Gastroesophageal sphincter (tissue), 4 donors: Measurements from ENCODE around the gene UGT3A2. TPM values are rescaled to one million over a fixed set of nuclear protein-coding genes. Genes with fewer than 3 reads are reported as not detected.

Source experiments
- ATAC-seq: fragments of 150-250 bp; one replicate; pipeline ENCODE4 v1.9.1; 2016; ENCODE audit warnings: mild to moderate bottlenecking, moderate library complexity
- H3K27ac ChIP-seq, 4 donors: fragments of 200-600 bp; sonication (generic) in 3 of 4; 1 replicate in 3 of 4; 2 replicates in 1 of 4; pipeline ENCODE4 v1.5.1; 2016 to 2019
- H3K27me3 ChIP-seq: fragments of 200-600 bp; sonication (generic); one replicate; pipeline ENCODE4 v1.5.1; 2019
- H3K36me3 ChIP-seq, 2 donors: fragments of 200-600 bp; sonication (generic); one replicate each; pipeline ENCODE4 v1.5.1; 2019; ENCODE audit warnings: control low read depth in 1 of 2
- H3K4me1 ChIP-seq, 3 donors: fragments of 200-600 bp; sonication (generic); 1 replicate in 2 of 3; 2 replicates in 1 of 3; pipeline ENCODE4 v1.5.1; 2016 to 2019; ENCODE audit warnings: control low read depth in 2 of 3
- H3K4me3 ChIP-seq, 2 donors: fragments of 200-600 bp; sonication (generic); one replicate each; pipeline ENCODE4 v1.5.1; 2019; ENCODE audit warnings: mild to moderate bottlenecking in 1 of 2, moderate library complexity in 1 of 2
- H3K9me3 ChIP-seq, 3 donors: fragments of 200-600 bp; sonication (generic); one replicate each; pipeline ENCODE4 v1.5.1; 2017 to 2019; ENCODE audit warnings: control low read depth in 2 of 3
- EP300 ChIP-seq: sonication (generic); formaldehyde crosslinking; IDR thresholded peaks from one replicate; pipeline ENCODE4 v1.6.1; 2017; ENCODE audit warnings: antibody characterized with exemption, mild to moderate bottlenecking
- POLR2A ChIP-seq, 2 donors: fragments of 450-650 bp; IDR thresholded peaks; one replicate each; pipeline ENCODE4 v1.6.1; 2017; ENCODE audit warnings: antibody characterized with exemption in 2 of 2, mild to moderate bottlenecking in 2 of 2, moderate library complexity in 1 of 2
- POLR2AphosphoS5 ChIP-seq: sonication (generic); formaldehyde crosslinking; IDR thresholded peaks from one replicate; pipeline ENCODE4 v1.6.1; 2017; ENCODE audit warnings: antibody characterized with exemption
- WGBS, 2 donors: methylation state at CpG; one replicate each; pipeline ENCODE4 v1.1.5; 2018; ENCODE audit warnings: low coverage in 1 of 2; 5-methylcytosine and 5-hydroxymethylcytosine counted together
- total RNA-seq, 4 donors: library from RNA; depleted of rRNA; stranded (reverse); fragments of >200 nt; gene quantifications; one replicate each; pipeline ENCODE4 v1.1.0, GENCODE V29; 2016
- TF ChIP-seq, protein P1 (sequence below), 4 experiments: fragments of 200-600 bp in 2 of 4; fragments of 450-650 bp in 2 of 4; sonication (generic) in 1 of 4; IDR thresholded peaks; one replicate each; pipeline ENCODE4 v1.5.1; 2017 to 2019; ENCODE audit warnings: antibody characterized with exemption in 4 of 4, mild to moderate bottlenecking in 2 of 4, moderate library complexity in 2 of 4

The UGT3A2 gene
- total RNA-seq, 4 donors from 2014 or later = not detected

DNA sequence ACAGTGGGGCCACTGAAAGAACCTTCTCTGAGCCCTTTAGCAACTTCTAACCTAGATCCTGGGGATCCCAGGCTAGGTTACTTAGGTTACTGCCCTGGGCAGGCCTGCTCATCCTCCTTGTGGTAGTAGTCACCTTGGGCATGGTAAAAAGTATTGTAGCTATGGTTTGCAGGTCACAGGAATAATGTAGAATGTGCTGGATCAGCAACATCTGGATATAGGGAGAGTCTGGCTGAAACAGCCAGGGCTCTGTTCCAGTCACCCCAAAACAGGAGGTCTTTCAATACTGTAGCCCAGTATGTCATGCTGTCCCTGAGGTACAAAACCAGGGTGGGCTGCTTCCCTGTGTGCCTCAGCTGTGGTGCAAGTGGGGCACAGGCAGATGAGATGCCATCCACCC is 33.6 kb downstream of the UGT3A2 start:
- Histone ChIP-seq H3K4me1 (no peaks in the 10 kb centered on the region), H3K4me3 (no peak overlapping the region), H3K36me3 (no peaks in the 10 kb centered on the region), H3K27me3 (no peaks in the 10 kb centered on the region), H3K27ac (no peak overlapping the region), H3K9me3 (no peaks in the 10 kb centered on the region)
- no peak for ATAC-seq
- no peak for TF ChIP-seq POLR2A (IDR thresholded peaks at IDR 0.05)
- no peak for TF ChIP-seq POLR2AphosphoS5
- TF ChIP-seq, protein P1, sequence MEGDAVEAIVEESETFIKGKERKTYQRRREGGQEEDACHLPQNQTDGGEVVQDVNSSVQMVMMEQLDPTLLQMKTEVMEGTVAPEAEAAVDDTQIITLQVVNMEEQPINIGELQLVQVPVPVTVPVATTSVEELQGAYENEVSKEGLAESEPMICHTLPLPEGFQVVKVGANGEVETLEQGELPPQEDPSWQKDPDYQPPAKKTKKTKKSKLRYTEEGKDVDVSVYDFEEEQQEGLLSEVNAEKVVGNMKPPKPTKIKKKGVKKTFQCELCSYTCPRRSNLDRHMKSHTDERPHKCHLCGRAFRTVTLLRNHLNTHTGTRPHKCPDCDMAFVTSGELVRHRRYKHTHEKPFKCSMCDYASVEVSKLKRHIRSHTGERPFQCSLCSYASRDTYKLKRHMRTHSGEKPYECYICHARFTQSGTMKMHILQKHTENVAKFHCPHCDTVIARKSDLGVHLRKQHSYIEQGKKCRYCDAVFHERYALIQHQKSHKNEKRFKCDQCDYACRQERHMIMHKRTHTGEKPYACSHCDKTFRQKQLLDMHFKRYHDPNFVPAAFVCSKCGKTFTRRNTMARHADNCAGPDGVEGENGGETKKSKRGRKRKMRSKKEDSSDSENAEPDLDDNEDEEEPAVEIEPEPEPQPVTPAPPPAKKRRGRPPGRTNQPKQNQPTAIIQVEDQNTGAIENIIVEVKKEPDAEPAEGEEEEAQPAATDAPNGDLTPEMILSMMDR (IDR thresholded peaks at IDR 0.05) = no peak
- no peak for TF ChIP-seq EP300

DNA sequence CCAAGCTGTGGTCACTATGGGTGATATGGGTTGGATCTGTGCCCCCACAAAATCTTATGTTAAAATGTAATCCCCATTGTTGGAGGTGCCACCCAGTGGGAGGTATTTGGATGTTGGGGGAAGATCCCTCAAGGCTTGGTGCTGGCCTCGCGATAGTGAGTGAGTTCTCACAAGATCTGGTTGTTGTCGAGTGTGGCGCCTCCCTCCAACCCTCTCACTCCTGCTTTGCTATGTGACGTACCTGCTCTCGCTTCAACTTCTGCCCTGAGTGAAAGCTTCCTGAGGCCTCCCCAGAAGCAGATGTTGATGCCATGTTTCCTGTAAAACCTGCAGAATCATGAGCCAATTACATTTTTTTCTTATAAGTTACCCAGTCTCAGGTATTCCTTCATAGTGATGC is 35.5 kb downstream of the UGT3A2 start:
- Histone ChIP-seq H3K27ac (no peak overlapping the region), H3K27me3 (no peaks in the 10 kb centered on the region), H3K9me3 (no peaks in the 10 kb centered on the region), H3K4me1 (no peaks in the 10 kb centered on the region), H3K36me3 (no peaks in the 10 kb centered on the region), H3K4me3 (no peak overlapping the region)
- no peak for ATAC-seq
- TF ChIP-seq, protein P1 (IDR thresholded peaks at IDR 0.05) = no peak
- TF ChIP-seq POLR2A (IDR thresholded peaks at IDR 0.05) (no peak), POLR2AphosphoS5 (no peak), EP300 (no peak)
- WGBS, 2 donors = 73% methylated on average over 5 of the region's 6 CpGs; no CpG with 5 or more reads in 1 of the 2 donors

DNA sequence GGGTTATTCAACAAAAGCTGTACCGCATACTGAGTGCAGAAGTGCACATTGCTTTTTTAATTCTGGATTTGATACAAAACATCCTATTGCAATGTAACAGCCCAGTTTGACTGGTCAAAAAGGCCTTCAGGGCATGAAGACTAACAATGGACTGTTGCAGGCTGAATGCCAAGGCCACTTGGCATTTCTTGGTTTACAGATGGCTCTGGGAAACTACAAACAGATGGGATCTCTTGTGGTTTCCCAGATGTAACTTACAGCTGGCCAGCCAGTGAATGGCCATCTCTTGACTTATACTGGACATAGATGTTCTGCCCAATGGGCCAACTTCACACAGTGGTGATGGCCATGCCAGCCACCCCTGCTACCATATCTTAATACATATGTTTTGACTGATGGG is 36.8 kb downstream of the UGT3A2 start:
- 89 to 100% methylated on average over 1 of the region's 1 CpG for whole genome bisulfite sequencing, 2 donors
- H3K27ac ChIP-seq = no peak overlapping the region
- ATAC-seq = no peak

DNA sequence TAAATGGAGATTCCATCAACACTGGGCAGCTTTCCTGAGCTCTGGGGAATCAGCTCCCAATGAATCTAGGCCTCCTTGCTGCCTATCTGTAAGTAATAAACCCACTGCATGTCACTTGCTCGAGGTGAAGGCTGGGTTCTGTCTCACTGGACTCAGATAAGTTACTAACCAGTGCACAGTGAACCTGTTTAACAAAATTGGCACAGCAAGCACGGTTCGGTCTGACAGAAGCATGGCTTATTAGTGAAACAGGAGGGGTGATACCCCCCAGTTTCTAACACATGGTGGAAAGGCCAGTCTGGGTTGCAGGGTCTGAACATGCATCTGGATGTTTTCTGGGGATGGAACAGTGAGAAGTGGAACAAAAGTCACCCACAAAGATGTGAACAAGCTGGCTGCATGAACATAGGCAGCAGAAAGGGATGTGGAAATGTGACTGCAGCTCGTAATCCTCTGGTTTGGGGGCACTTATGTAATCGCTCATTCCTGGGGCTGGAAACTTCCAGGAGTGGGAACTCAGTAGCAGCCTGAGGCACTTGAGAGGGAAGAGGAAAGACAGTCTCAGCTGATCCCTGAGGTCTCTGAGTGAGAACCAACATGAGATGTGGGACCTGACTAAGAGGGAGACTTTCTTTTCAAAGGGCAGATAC is 37.7 kb downstream of the UGT3A2 start:
- ATAC-seq = no peak
- H3K4me3 ChIP-seq = no peak overlapping the region
- H3K27ac ChIP-seq = no peak overlapping the region
- TF ChIP-seq, protein P1 (IDR thresholded peaks at IDR 0.05) = no peak
- TF ChIP-seq POLR2A (IDR thresholded peaks at IDR 0.05) (no peak), POLR2AphosphoS5 (no peak), EP300 (no peak)
- peaks cover 0 to 10% (median 0%) of the 10 kb centered on the region in 3 donors for H3K9me3 ChIP-seq
- WGBS, 2 donors = 49 to 68% methylated on average over 2 to 5 of the region's 5 CpGs
- no peaks in the 10 kb centered on the region for H3K27me3 ChIP-seq
- no peaks in the 10 kb centered on the region for H3K36me3 ChIP-seq
- H3K4me1 ChIP-seq = no peaks in the 10 kb centered on the region

More for the DNA sequence above, 36.8 kb downstream of the UGT3A2 start:
- no peaks in the 10 kb centered on the region for H3K36me3 ChIP-seq
- no peaks in the 10 kb centered on the region for H3K27me3 ChIP-seq
- H3K4me3 ChIP-seq = no peak overlapping the region
- H3K4me1 ChIP-seq = no peaks in the 10 kb centered on the region
- peaks cover 0 to 5% (median 0%) of the 10 kb centered on the region in 3 donors for H3K9me3 ChIP-seq
- TF ChIP-seq POLR2A (IDR thresholded peaks at IDR 0.05) = no peak
- TF ChIP-seq POLR2AphosphoS5 = no peak
- no peak for TF ChIP-seq EP300
- TF ChIP-seq, protein P1 (IDR thresholded peaks at IDR 0.05) = no peak

DNA sequence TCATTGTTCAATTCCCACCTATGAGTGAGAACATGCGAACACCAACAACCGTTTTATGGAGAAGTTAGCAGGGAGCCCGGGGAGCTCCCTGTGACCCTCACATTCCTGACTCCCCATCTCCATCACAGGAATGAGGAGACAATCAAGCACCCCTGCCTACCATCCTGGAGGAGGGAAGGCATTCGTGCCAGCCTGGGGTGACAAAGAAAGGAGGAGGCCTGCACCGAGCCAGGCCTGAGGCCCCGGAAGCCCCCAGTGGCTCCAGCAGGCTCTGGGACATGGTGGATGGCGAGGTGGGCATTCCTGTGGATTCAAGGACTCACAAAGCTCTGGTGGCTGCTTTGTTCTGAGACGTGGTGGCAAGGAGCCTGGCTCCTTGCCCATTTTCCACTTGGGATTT is 39.0 kb downstream of the UGT3A2 start:
- no peaks in the 10 kb centered on the region for H3K27me3 ChIP-seq
- no peaks in the 10 kb centered on the region for H3K4me1 ChIP-seq
- H3K27ac ChIP-seq = no peak overlapping the region
- no peak for TF ChIP-seq POLR2AphosphoS5
- no peak for TF ChIP-seq POLR2A (IDR thresholded peaks at IDR 0.05)
- TF ChIP-seq, protein P1 (IDR thresholded peaks at IDR 0.05) = no peak
- no peak for TF ChIP-seq EP300
- no peak overlapping the region for H3K4me3 ChIP-seq
- WGBS, 2 donors = 70% methylated on average over 2 of the region's 8 CpGs; no CpG with 5 or more reads in 1 of the 2 donors
- ATAC-seq = no peak
- H3K36me3 ChIP-seq = no peaks in the 10 kb centered on the region
- peaks cover 0 to 10% (median 0%) of the 10 kb centered on the region in 3 donors for H3K9me3 ChIP-seq
